HG03558 (cell line): ENCODE measurements around the gene ZNF780B.

ENCODE experiments used
- ATAC-seq: cut with Tn5 transposase; IDR thresholded peaks from one replicate; pipeline ENCODE4 v1.9.1; 2021; ENCODE audit warnings: moderate number of reproducible peaks; ENCODE audit not compliant: unreplicated experiment; ENCODE audit errors: extremely low read depth

ZNF780B gene

DNA sequence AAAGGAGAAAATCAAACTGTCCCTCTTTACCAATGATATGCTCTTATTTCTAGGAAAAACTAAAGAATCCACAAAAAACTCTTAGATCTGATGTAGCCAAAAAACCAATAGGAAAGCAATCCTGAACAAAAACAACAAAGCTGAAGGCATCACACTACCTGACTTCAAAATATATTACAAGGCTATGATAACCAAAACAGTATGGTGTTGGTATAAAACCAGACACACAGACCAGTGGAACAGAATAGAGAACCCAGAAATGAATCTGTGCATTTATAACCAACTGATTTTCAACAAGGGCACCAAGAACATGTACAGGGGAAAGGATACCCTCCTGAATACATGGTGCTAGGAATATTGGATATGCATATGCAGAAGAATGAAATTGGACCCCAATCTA, 68.9 kb downstream of the ZNF780B start:
- no peak for ATAC-seq

DNA sequence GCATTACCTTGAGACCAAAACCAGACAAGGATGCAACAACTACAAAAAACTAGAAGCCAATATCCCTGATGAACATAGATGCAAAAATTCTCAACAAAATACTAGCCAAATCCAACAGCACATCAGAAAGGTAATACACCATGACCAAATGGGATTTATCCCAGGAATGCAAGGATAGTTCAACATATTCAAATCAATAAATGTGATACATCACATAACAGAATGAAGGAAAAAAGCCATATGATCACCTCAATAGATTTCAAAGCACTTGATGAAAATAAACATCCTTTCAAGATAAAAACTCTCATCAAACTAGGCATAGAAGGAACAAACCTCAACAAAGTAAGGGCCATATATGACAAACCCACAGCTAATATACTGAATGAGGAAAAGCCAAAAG, 69.4 kb downstream of the ZNF780B start:
- no peak for ATAC-seq

DNA sequence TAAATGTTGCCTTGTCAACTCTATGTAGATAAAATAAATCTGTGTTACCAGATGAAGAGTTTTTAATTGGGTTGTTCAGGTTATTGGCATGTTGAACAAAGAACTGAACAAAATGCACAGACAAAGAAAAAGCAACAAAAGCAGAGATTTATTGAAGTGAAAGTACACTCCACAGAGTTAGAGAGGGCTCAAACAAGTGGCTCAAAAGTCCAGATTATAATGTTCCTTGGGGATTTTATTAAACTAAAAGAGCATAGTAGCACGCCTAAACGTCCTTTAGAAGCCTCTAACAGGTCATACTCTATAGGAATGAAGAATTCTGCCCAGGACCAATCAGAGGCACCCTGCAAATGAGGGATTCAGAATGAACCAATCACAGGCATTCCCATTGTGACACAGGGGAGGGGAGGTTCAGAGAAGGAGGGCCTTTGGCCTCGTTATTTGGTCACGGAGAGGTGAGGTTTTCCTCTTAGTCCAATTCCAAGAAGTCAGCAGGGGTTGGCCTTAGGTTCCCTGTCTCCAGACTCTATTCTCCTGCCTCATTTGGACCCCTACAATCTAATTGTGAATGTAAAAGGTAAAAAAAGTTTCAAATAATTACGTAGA, 72.2 kb downstream of the ZNF780B start:
- no peak for ATAC-seq

DNA sequence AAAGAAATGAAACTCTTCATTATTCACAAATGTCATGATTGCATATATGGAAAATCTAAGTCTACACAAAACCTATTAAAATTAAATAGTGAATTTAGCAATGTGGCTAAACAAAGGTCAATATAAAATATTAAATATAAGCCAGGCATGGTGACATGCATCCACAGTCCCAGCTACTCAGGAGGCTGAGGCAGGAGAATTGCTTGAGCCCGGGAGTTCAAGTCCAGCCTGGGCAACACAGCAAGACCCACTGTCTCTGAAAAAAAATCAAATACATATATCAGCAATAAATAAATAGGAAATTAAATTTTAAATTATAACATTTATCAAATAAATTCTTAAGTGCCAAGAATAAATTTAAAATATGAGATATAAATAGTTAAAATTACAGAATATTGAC, 73.1 kb downstream of the ZNF780B start:
- ATAC-seq = no peak
